GM12878 (cell line): ENCODE measurements around the gene PSMB10.

Source experiments
- CBFB ChIP-seq: IDR thresholded peaks from 2 replicates; pipeline ENCODE4 v1.6.1; 2016; ENCODE audit warnings: antibody characterized with exemption, low read depth
- CREM ChIP-seq: IDR thresholded peaks from 2 replicates; pipeline ENCODE4 v1.6.1; 2014; ENCODE audit warnings: antibody characterized with exemption, low read depth
- EZH2 ChIP-seq: IDR thresholded peaks from 2 replicates; pipeline ENCODE4 v1.6.1; 2012; ENCODE audit warnings: low read depth, mild to moderate bottlenecking, control low read depth, inconsistent platforms, low read length, borderline replicate concordance; ENCODE audit not compliant: control insufficient read depth
- FOXK2 ChIP-seq: fragments of 450-650 bp; IDR thresholded peaks from 2 replicates; pipeline ENCODE4 v1.6.1; 2017; ENCODE audit warnings: mild to moderate bottlenecking, moderate library complexity
- LARP7 ChIP-seq: fragments of 450-650 bp; IDR thresholded peaks from 2 replicates; pipeline ENCODE4 v1.6.1; 2017; ENCODE audit warnings: mild to moderate bottlenecking
- NFYA ChIP-seq: IDR thresholded peaks from 2 replicates; pipeline ENCODE4 v1.6.1; 2011; ENCODE audit warnings: low read depth, mild to moderate bottlenecking, low read length, improper control_type of control experiment, borderline replicate concordance
- NFYB ChIP-seq: IDR thresholded peaks from 2 replicates; pipeline ENCODE4 v1.6.1; 2011; ENCODE audit warnings: low read depth, mild to moderate bottlenecking, low read length, improper control_type of control experiment, moderate library complexity; ENCODE audit not compliant: insufficient read depth
- NR2C2 ChIP-seq: IDR thresholded peaks from 2 replicates; pipeline ENCODE4 v1.6.1; 2011; ENCODE audit warnings: borderline replicate concordance, low read depth; ENCODE audit not compliant: control insufficient read depth, insufficient read length
- NRF1 ChIP-seq: conservative IDR thresholded peaks from 2 replicates; pipeline ENCODE4 v1.6.1; 2011; ENCODE audit warnings: mild to moderate bottlenecking, low read depth, low read length, improper control_type of control experiment
- RAD21 ChIP-seq: IDR thresholded peaks from 2 replicates; pipeline ENCODE4 v1.6.1; 2011; ENCODE audit warnings: mild to moderate bottlenecking, low read depth, low read length, moderate library complexity; ENCODE audit not compliant: insufficient read depth
- TAF1 ChIP-seq: IDR thresholded peaks from 2 replicates; pipeline ENCODE4 v1.6.1; 2011; ENCODE audit warnings: mild to moderate bottlenecking, low read depth, low read length, borderline replicate concordance
- TF ChIP-seq, protein P1 (sequence below): IDR thresholded peaks from 2 replicates; pipeline ENCODE4 v1.6.1; 2012; ENCODE audit warnings: low read length, inconsistent platforms
- TF ChIP-seq, protein P2 (sequence below), 3 experiments: IDR thresholded peaks in 2 of 3; conservative IDR thresholded peaks in 1 of 3; 2 replicates each; pipeline ENCODE4 v1.5.1; 2011; ENCODE audit warnings: low read depth in 3 of 3, low read length in 3 of 3, mild to moderate bottlenecking in 3 of 3, control low read depth in 2 of 3, moderate library complexity in 2 of 3, inconsistent platforms in 1 of 3, mixed read lengths in 1 of 3; ENCODE audit not compliant: control insufficient read depth in 2 of 3, insufficient read depth in 1 of 3; ENCODE audit errors: extremely low read depth in 1 of 3

DNA sequence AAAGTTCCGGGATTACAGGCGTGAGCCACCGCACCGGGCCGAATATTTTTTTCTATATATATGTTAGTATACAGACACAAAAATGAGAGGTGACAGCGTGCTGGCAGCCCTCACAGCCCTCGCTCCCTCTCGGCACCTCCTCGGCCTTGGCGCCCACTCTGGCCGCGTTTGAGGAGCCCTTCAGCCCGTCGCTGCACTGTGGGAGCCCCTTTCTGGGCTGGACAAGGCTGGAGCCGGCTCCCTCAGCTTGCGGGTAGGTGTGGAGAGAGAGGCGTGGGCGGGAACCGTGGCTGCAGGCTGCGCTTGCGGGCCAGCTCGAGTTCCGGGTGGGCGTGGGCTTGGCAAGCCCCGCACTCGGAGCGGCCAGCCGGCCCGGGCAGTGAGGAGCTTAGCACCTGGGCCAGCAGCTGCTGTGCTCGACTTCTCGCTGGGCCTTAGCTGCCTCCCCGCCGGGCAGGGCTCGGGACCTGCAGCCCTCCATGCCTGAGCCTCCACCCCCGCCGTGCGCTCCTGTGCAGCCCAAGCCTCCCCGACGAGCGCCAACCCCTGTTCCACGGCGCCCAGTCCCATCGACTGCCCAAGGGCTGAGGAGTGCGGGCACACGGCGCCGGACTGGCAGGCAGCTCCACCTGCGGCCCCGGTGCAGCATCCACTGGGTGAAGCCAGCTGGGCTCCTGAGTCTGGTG is 45.5 kb upstream of the PSMB10 start:
- TF ChIP-seq NR2C2 (no peak), CREM (no peak), NFYB (no peak), EZH2 (no peak), RAD21 (no peak), NRF1 (no peak), NFYA (no peak), FOXK2 (no peak), LARP7 (no peak), TAF1 (no peak), CBFB (no peak)
- TF ChIP-seq, protein P1, sequence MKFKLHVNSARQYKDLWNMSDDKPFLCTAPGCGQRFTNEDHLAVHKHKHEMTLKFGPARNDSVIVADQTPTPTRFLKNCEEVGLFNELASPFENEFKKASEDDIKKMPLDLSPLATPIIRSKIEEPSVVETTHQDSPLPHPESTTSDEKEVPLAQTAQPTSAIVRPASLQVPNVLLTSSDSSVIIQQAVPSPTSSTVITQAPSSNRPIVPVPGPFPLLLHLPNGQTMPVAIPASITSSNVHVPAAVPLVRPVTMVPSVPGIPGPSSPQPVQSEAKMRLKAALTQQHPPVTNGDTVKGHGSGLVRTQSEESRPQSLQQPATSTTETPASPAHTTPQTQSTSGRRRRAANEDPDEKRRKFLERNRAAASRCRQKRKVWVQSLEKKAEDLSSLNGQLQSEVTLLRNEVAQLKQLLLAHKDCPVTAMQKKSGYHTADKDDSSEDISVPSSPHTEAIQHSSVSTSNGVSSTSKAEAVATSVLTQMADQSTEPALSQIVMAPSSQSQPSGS, result no peak
- TF ChIP-seq, protein P2, sequence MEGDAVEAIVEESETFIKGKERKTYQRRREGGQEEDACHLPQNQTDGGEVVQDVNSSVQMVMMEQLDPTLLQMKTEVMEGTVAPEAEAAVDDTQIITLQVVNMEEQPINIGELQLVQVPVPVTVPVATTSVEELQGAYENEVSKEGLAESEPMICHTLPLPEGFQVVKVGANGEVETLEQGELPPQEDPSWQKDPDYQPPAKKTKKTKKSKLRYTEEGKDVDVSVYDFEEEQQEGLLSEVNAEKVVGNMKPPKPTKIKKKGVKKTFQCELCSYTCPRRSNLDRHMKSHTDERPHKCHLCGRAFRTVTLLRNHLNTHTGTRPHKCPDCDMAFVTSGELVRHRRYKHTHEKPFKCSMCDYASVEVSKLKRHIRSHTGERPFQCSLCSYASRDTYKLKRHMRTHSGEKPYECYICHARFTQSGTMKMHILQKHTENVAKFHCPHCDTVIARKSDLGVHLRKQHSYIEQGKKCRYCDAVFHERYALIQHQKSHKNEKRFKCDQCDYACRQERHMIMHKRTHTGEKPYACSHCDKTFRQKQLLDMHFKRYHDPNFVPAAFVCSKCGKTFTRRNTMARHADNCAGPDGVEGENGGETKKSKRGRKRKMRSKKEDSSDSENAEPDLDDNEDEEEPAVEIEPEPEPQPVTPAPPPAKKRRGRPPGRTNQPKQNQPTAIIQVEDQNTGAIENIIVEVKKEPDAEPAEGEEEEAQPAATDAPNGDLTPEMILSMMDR (IDR thresholded peaks at IDR 0.05 in 2 of 3, conservative IDR thresholded peaks at IDR 0.05 in 1 of 3; ENCODE audit: control insufficient read depth in 2 of 3, extremely low read depth in 1 of 3, insufficient read depth in 1 of 3, low read depth in 3 of 3, low read length in 3 of 3), result no peak
